Measurements from ENCODE around the gene OGFOD2. TPM values are rescaled to one million over a fixed set of nuclear protein-coding genes. Genes with fewer than 3 reads are reported as not detected.
A peak's percentile ranks its signal among the peaks of the same experiment; 100 is the strongest.

Gene OGFOD2
- total and polyA plus RNA-seq, 9 of the 15 experiments (the other 6 are each of a cell fraction or from before 2014, with no cell fraction given) = 1.4 to 111 (median 18.5) TPM

- no peaks in the 10 kb centered on the region for H3K27me3 ChIP-seq (ENCODE audit: control insufficient read depth in 2 of 2, insufficient read depth in 2 of 2, low read length in 2 of 2)
- H3K9me3 ChIP-seq (replicated peaks; ENCODE audit: control insufficient read depth, insufficient read depth, low read depth, low read length) = no peaks in the 10 kb centered on the region
- H3K4me2 ChIP-seq (ENCODE audit: insufficient read depth, low read length) = peak overlapping the region; percentile 80
- peak overlapping the region; percentile 89 to 99 for H3K9ac ChIP-seq (ENCODE audit: insufficient read depth in 1 of 2, low read depth in 2 of 2, low read length in 2 of 2)
- in situ Hi-C loops (cut with MboI) (no loop called here), intact Hi-C loops (cut with micrococcal nuclease) (loop anchor here (5.0 to 10.0 kb wide), 2 partner anchors 51 to 164 kb away; no protein-coding TSS in a partner anchor)
- CTCF ChIA-PET (ENCODE audit: low intra/inter-chr PET ratio) = no interaction called here
- POLR2A ChIA-PET = interaction anchor here (0.7 to 2.0 kb wide), 3 partner anchors 11 to 255 kb away, joined by 3 to 4 read pairs (median 3); no protein-coding TSS in a partner anchor
- H4K20me1 ChIP-seq (replicated peaks; ENCODE audit: control insufficient read depth, insufficient read depth, low read length) = peaks cover 5% of the 10 kb centered on the region; the same call in 1 of the 2 replicates
- H3K4me3 ChIP-seq = peak overlapping the region; percentile 88
- H3K79me2 ChIP-seq (ENCODE audit: control insufficient read depth, insufficient read depth, low read length) = peaks cover 48% of the 10 kb centered on the region
- peak; percentile 31 for ATAC-seq
- FAIRE-seq = no peak
- BruUV-seq (replicated peaks) = no TSS peak
- peak overlapping the region; percentile 84 for H3K27ac ChIP-seq (ENCODE audit: extremely low read depth, low read depth, low read length)
- DNase-seq (ENCODE audit: extremely low read depth in 1 of 4, low spot score in 3 of 4) = peak in 2 of 4 experiments; percentile 52 to 56
- H3K9me1 ChIP-seq (ENCODE audit: control insufficient read depth, insufficient read depth, low read length) = no peaks in the 10 kb centered on the region
- peaks cover 60% of the 10 kb centered on the region for H3K36me3 ChIP-seq (ENCODE audit: control insufficient read depth, insufficient read depth, low read length)
- peaks cover 41 to 93% of the 10 kb centered on the region in 2 experiments for H3K4me1 ChIP-seq (replicated peaks in 1 of 2; ENCODE audit: control insufficient read depth in 2 of 2, insufficient read depth in 2 of 2, low read length in 2 of 2)
- under 1% methylated on average over 35 of the region's 40 CpGs for WGBS (ENCODE audit: insufficient coverage, low coverage, missing lambda C conversion rate)
- H2AFZ ChIP-seq (ENCODE audit: low read depth, low read length) = peak overlapping the region; percentile 88
- TF ChIP-seq, protein P1, sequence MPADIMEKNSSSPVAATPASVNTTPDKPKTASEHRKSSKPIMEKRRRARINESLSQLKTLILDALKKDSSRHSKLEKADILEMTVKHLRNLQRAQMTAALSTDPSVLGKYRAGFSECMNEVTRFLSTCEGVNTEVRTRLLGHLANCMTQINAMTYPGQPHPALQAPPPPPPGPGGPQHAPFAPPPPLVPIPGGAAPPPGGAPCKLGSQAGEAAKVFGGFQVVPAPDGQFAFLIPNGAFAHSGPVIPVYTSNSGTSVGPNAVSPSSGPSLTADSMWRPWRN (IDR thresholded peaks at IDR 0.05; ENCODE audit: low read depth) = no peak
- TF ChIP-seq BCOR (IDR thresholded peaks at IDR 0.05) = no peak
- no peak for TF ChIP-seq DDX20 (tag; IDR thresholded peaks at IDR 0.05; ENCODE audit: low read depth)
- TF ChIP-seq MEF2D (tag; conservative IDR thresholded peaks at IDR 0.05; ENCODE audit: low read depth) = no peak
- TF ChIP-seq, protein P2, sequence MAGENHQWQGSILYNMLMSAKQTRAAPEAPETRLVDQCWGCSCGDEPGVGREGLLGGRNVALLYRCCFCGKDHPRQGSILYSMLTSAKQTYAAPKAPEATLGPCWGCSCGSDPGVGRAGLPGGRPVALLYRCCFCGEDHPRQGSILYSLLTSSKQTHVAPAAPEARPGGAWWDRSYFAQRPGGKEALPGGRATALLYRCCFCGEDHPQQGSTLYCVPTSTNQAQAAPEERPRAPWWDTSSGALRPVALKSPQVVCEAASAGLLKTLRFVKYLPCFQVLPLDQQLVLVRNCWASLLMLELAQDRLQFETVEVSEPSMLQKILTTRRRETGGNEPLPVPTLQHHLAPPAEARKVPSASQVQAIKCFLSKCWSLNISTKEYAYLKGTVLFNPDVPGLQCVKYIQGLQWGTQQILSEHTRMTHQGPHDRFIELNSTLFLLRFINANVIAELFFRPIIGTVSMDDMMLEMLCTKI (IDR thresholded peaks at IDR 0.05; ENCODE audit: partially characterized antibody) = no peak
- TF ChIP-seq SMARCC2 (IDR thresholded peaks at IDR 0.05; ENCODE audit: low read depth) = peak; percentile 61; the same call in 1 of the 2 replicates
- no peak for TF ChIP-seq TAF7 (tag; IDR thresholded peaks at IDR 0.05)
- TF ChIP-seq FOXA3 (CRISPR knock-in tag; conservative IDR thresholded peaks at IDR 0.05 in 1 of 2, IDR thresholded peaks at IDR 0.05 in 1 of 2) = no peak
- no peak for TF ChIP-seq SMC3 (conservative IDR thresholded peaks at IDR 0.05; ENCODE audit: insufficient read depth, low read depth, low read length)
- TF ChIP-seq RNF2 (IDR thresholded peaks at IDR 0.05) = no peak
- peak; percentile 60; the same call in 1 of the 2 replicates for TF ChIP-seq TGIF2 (CRISPR knock-in tag; IDR thresholded peaks at IDR 0.05)
- 0 out of 2 replicates have a peak, but pooled peaks have one; percentile 46 for TF ChIP-seq NR1H2 (CRISPR knock-in tag; IDR thresholded peaks at IDR 0.05)
- TF ChIP-seq SMARCA4 (IDR thresholded peaks at IDR 0.05) = peak; percentile 73
- TF ChIP-seq, protein P3, sequence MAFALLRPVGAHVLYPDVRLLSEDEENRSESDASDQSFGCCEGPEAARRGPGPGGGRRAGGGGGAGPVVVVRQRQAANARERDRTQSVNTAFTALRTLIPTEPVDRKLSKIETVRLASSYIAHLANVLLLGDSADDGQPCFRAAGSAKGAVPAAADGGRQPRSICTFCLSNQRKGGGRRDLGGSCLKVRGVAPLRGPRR (CRISPR knock-in tag; IDR thresholded peaks at IDR 0.05) = no peak
- no peak for TF ChIP-seq ETV6 (IDR thresholded peaks at IDR 0.05; ENCODE audit: borderline replicate concordance in 1 of 2, low read depth in 2 of 2, low read length in 1 of 2)
- no peak for TF ChIP-seq ETV6 (CRISPR knock-in tag; IDR thresholded peaks at IDR 0.05; ENCODE audit: borderline replicate concordance)
- TF ChIP-seq BRD4 (IDR thresholded peaks at IDR 0.05) = 0 out of 2 replicates have a peak, but pooled peaks have one; percentile 27
- TF ChIP-seq PCBP2 (IDR thresholded peaks at IDR 0.05; ENCODE audit: low read depth, low read length, poor library complexity, severe bottlenecking) = no peak
These were observed 6.0 kb downstream of the OGFOD2 start for GRCh38 chr12:122981036-122981471.

Measured in K562 (cell line).